Measurements from ENCODE around the gene JPT2. TPM values are rescaled to one million over a fixed set of nuclear protein-coding genes. Genes with fewer than 3 reads are reported as not detected.
"Not testable (repeated sequence)": the region's sequence is repeated elsewhere in the genome, so short reads cannot be mapped to it uniquely, and the experiment has no call there.

Gene JPT2
- total RNA-seq, 1 experiment from 2014 or later = 244 TPM

DNA sequence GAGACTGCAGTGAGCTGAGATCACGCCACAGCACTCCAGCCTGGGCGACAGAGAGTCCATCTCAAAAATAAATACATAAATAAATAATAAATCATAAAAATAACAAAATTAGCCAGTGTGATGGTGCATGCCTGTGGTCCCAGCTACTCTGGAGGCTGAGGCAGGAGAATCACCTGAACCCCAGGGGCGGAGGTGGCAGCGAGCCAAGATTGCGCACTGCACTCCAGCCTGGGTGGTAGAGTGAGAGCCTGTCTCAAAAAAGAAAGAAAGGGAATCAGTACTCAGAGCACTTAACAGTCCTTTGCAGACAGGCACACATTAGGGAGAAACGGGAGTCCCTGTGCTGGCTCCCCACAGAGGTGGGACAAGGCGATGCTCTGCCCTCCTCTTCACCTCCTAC is 53.0 kb downstream of the JPT2 start:
- Histone ChIP-seq H2AFZ (no peak overlapping the region), H3K27ac (no peak overlapping the region), H3K79me2 (ENCODE audit: low read depth) (0 out of 2 replicates have a peak, but pooled peaks cover 2% of the 10 kb centered on the region), H3K4me3 (no peak overlapping the region), H3K36me3 (ENCODE audit: low read depth) (no peaks in the 10 kb centered on the region), H3K4me1 (replicated peaks; ENCODE audit: insufficient read depth) (no peaks in the 10 kb centered on the region), H3K9me3 (ENCODE audit: insufficient read depth, low read depth) (no peaks in the 10 kb centered on the region), H3K9me2 (ENCODE audit: insufficient read depth) (no peaks in the 10 kb centered on the region), H3F3A (ENCODE audit: insufficient read depth, low read depth) (peaks cover 16% of the 10 kb centered on the region), H3K27me3 (ENCODE audit: insufficient read depth, low read depth) (no peaks in the 10 kb centered on the region), H4K20me1 (ENCODE audit: insufficient read depth) (no peaks in the 10 kb centered on the region), H3K4me2 (no peak overlapping the region)
- TF ChIP-seq, protein P1, sequence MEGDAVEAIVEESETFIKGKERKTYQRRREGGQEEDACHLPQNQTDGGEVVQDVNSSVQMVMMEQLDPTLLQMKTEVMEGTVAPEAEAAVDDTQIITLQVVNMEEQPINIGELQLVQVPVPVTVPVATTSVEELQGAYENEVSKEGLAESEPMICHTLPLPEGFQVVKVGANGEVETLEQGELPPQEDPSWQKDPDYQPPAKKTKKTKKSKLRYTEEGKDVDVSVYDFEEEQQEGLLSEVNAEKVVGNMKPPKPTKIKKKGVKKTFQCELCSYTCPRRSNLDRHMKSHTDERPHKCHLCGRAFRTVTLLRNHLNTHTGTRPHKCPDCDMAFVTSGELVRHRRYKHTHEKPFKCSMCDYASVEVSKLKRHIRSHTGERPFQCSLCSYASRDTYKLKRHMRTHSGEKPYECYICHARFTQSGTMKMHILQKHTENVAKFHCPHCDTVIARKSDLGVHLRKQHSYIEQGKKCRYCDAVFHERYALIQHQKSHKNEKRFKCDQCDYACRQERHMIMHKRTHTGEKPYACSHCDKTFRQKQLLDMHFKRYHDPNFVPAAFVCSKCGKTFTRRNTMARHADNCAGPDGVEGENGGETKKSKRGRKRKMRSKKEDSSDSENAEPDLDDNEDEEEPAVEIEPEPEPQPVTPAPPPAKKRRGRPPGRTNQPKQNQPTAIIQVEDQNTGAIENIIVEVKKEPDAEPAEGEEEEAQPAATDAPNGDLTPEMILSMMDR (conservative IDR thresholded peaks at IDR 0.05) = no peak
- no peak for TF ChIP-seq EZH2 (IDR thresholded peaks at IDR 0.05; ENCODE audit: low read depth)
- no peak for DNase-seq
- ChIA-PET POLR2A (ENCODE audit: unreplicated experiment) (no interaction called here), CTCF (no interaction called here)
- intact Hi-C loops (cut with micrococcal nuclease; ENCODE audit: unreplicated experiment) = no loop called here
- BruUV-seq (replicated peaks) = no TSS peak

DNA sequence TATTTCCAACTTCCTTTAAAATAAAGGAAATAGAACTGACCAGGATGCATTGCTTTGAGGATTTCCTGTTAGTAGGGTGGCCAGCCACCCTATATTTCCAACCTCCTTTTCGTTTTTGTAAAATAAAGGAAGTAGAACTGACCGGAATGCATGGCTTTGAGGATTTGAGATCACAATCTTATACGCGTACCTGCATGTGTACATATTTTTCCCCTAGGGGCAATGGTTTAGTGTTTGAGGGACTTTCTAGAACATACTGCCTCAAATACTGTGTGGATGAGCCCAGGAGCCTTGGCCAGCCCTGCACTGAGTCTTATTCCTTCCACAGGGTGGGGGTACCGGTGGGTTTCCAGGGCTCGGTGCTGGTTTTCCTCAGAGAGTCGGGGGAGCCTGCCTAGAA is 53.5 kb downstream of the JPT2 start:
- intact Hi-C loops (cut with micrococcal nuclease; ENCODE audit: unreplicated experiment) = no loop called here
- no peak for TF ChIP-seq EZH2 (IDR thresholded peaks at IDR 0.05; ENCODE audit: low read depth)
- TF ChIP-seq, protein P1 (conservative IDR thresholded peaks at IDR 0.05) = no peak
- H3K4me3 ChIP-seq = no peak overlapping the region
- no peaks in the 10 kb centered on the region for H3K9me2 ChIP-seq (ENCODE audit: insufficient read depth)
- no peaks in the 10 kb centered on the region for H3K27me3 ChIP-seq (ENCODE audit: insufficient read depth, low read depth)
- H3K4me2 ChIP-seq = no peak overlapping the region
- H3K9me3 ChIP-seq (ENCODE audit: insufficient read depth, low read depth) = no peaks in the 10 kb centered on the region
- no peaks in the 10 kb centered on the region for H3K4me1 ChIP-seq (replicated peaks; ENCODE audit: insufficient read depth)
- DNase-seq = no peak
- H2AFZ ChIP-seq = no peak overlapping the region
- ChIA-PET CTCF (no interaction called here), POLR2A (ENCODE audit: unreplicated experiment) (no interaction called here)
- no TSS peak for BruUV-seq (replicated peaks)
- no peak overlapping the region for H3K27ac ChIP-seq
- H4K20me1 ChIP-seq (ENCODE audit: insufficient read depth) = no peaks in the 10 kb centered on the region
- peaks cover 17% of the 10 kb centered on the region for H3F3A ChIP-seq (ENCODE audit: insufficient read depth, low read depth)
- H3K36me3 ChIP-seq (ENCODE audit: low read depth) = no peaks in the 10 kb centered on the region
- no peaks in the 10 kb centered on the region for H3K79me2 ChIP-seq (ENCODE audit: low read depth)

DNA sequence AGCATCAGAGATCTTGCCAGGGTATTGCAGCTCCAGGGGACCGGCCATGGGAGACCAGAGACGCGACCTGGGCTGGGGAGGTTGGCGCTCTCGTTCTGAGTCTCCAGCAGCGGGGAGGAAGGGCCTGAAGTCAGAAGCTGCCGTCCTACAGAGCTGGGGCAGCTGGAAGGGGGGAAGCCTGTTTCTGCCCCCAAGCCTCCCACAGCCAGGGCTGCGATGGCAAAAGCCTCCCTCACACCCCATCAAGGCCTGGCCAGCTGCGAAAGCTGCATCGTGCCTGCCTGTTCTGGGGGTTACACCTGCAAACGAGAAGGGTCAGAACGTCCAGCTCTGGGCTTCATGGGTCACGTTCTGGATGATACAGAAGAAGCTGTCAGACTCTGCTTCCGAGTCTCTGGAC is 54.0 kb downstream of the JPT2 start:
- ChIA-PET CTCF (interaction anchor here (0.6 kb wide), 1 partner anchor 12 kb away, joined by 3 read pairs; no protein-coding TSS in a partner anchor), POLR2A (ENCODE audit: unreplicated experiment) (no interaction called here)
- no peaks in the 10 kb centered on the region for H3K4me1 ChIP-seq (replicated peaks; ENCODE audit: insufficient read depth)
- H3K27ac ChIP-seq = no peak overlapping the region
- H4K20me1 ChIP-seq (ENCODE audit: insufficient read depth) = no peaks in the 10 kb centered on the region
- H3K4me3 ChIP-seq = no peak overlapping the region
- peaks cover 17% of the 10 kb centered on the region for H3F3A ChIP-seq (ENCODE audit: insufficient read depth, low read depth)
- BruUV-seq (replicated peaks) = no TSS peak
- no peak overlapping the region for H3K4me2 ChIP-seq
- H2AFZ ChIP-seq = no peak overlapping the region
- no peak for DNase-seq
- no peaks in the 10 kb centered on the region for H3K36me3 ChIP-seq (ENCODE audit: low read depth)
- H3K79me2 ChIP-seq (ENCODE audit: low read depth) = no peaks in the 10 kb centered on the region
- H3K27me3 ChIP-seq (ENCODE audit: insufficient read depth, low read depth) = no peaks in the 10 kb centered on the region
- intact Hi-C loops (cut with micrococcal nuclease; ENCODE audit: unreplicated experiment) = no loop called here
- TF ChIP-seq, protein P1 (conservative IDR thresholded peaks at IDR 0.05) = no peak
- TF ChIP-seq EZH2 (IDR thresholded peaks at IDR 0.05; ENCODE audit: low read depth) = no peak
- H3K9me3 ChIP-seq (ENCODE audit: insufficient read depth, low read depth) = no peaks in the 10 kb centered on the region
- H3K9me2 ChIP-seq (ENCODE audit: insufficient read depth) = no peaks in the 10 kb centered on the region

DNA sequence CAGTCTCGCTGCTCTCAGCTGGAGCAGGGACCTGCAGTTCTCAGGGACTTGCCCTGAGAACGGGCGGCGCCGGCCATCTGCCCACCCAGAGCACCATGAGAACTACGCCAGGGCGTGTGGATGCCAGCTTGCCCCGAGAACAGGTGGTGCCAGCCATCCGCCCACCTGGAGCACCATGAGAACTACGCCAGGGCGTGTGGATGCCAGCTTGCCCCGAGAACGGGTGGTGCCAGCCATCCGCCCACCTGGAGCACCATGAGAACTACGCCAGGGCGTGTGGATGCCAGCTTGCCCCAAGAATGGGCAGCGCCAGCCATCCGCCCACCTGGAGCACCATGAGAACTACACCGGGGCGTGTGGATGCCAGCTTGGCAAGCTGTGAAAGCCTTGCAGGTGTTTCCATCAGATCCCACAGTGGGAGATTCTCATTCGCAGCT is 54.5 kb downstream of the JPT2 start:
- intact Hi-C loops (cut with micrococcal nuclease; ENCODE audit: unreplicated experiment); H3K27me3 ChIP-seq (ENCODE audit: insufficient read depth, low read depth); H3K4me2 ChIP-seq; H3K27ac ChIP-seq; H2AFZ ChIP-seq; POLR2A ChIA-PET (ENCODE audit: unreplicated experiment); H3K36me3 ChIP-seq (ENCODE audit: low read depth); H3K9me2 ChIP-seq (ENCODE audit: insufficient read depth); BruUV-seq (replicated peaks); H3K9me3 ChIP-seq (ENCODE audit: insufficient read depth, low read depth); H3K4me1 ChIP-seq (replicated peaks; ENCODE audit: insufficient read depth); DNase-seq; H3K79me2 ChIP-seq (ENCODE audit: low read depth); H4K20me1 ChIP-seq (ENCODE audit: insufficient read depth); H3K4me3 ChIP-seq: not testable (repeated sequence)
- CTCF ChIA-PET = interaction anchor here (0.6 to 0.7 kb wide), 3 partner anchors 11 to 84 kb away, joined by 3 read pairs; no protein-coding TSS in a partner anchor
- H3F3A ChIP-seq (ENCODE audit: insufficient read depth, low read depth) = peaks cover 19% of the 10 kb centered on the region
